ENCODE results near the gene RPL10A.

RPL10A gene

DNA sequence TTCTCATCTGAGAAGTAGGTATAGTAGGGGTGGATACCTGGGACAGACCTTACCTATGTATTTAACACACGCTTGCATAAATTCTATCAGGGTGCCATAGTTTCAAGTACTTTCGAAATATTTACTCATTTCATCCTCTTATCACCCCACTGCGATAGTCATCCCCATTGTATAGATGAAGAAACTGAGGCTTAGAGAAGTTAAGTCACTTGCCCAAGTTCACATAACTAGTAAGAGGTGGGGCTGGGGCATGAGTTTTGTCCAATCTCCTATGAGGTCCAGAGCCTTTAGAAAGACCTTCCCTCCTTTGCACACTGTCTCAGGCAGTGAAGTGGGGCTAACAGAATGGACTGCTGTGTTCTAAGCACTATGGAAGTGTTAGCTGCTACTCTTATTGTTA lies 38.3 kb downstream of the RPL10A start:
- H2AFZ ChIP-seq (ENCODE audit: low read depth, low read length) = no peak overlapping the region
- no peak overlapping the region for H3K27ac ChIP-seq (ENCODE audit: low read length)
- no peak for TF ChIP-seq EZH2 (IDR thresholded peaks at IDR 0.05; ENCODE audit: borderline replicate concordance, low read depth, low read length, severe bottlenecking)
- TF ChIP-seq, protein P1, sequence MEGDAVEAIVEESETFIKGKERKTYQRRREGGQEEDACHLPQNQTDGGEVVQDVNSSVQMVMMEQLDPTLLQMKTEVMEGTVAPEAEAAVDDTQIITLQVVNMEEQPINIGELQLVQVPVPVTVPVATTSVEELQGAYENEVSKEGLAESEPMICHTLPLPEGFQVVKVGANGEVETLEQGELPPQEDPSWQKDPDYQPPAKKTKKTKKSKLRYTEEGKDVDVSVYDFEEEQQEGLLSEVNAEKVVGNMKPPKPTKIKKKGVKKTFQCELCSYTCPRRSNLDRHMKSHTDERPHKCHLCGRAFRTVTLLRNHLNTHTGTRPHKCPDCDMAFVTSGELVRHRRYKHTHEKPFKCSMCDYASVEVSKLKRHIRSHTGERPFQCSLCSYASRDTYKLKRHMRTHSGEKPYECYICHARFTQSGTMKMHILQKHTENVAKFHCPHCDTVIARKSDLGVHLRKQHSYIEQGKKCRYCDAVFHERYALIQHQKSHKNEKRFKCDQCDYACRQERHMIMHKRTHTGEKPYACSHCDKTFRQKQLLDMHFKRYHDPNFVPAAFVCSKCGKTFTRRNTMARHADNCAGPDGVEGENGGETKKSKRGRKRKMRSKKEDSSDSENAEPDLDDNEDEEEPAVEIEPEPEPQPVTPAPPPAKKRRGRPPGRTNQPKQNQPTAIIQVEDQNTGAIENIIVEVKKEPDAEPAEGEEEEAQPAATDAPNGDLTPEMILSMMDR (IDR thresholded peaks at IDR 0.05; ENCODE audit: borderline replicate concordance, extremely low read depth, low read length, poor library complexity, severe bottlenecking) = no peak
- H3K4me1 ChIP-seq (ENCODE audit: insufficient read depth, low read length) = no peaks in the 10 kb centered on the region
- ATAC-seq (ENCODE audit: insufficient read depth, low read depth) (no peak), DNase-seq (no peak)
- H3K4me2 ChIP-seq (ENCODE audit: insufficient read depth, low read length) = no peak overlapping the region
- no peaks in the 10 kb centered on the region for H3K9me3 ChIP-seq (ENCODE audit: insufficient read depth, low read length, severe bottlenecking)
- H4K20me1 ChIP-seq (ENCODE audit: insufficient read depth, low read length) = no peaks in the 10 kb centered on the region
- no peak overlapping the region for H3K4me3 ChIP-seq (ENCODE audit: low read depth in 1 of 2, low read length in 2 of 2)
- H3K27me3 ChIP-seq (ENCODE audit: insufficient read depth, low read length, poor library complexity) = peaks cover 9% of the 10 kb centered on the region
- H3K9ac ChIP-seq (ENCODE audit: low read depth, low read length) = no peak overlapping the region
- H3K36me3 ChIP-seq (ENCODE audit: insufficient read depth, low read length) = no peaks in the 10 kb centered on the region
- H3K79me2 ChIP-seq (ENCODE audit: insufficient read depth, low read length) = no peaks in the 10 kb centered on the region

DNA sequence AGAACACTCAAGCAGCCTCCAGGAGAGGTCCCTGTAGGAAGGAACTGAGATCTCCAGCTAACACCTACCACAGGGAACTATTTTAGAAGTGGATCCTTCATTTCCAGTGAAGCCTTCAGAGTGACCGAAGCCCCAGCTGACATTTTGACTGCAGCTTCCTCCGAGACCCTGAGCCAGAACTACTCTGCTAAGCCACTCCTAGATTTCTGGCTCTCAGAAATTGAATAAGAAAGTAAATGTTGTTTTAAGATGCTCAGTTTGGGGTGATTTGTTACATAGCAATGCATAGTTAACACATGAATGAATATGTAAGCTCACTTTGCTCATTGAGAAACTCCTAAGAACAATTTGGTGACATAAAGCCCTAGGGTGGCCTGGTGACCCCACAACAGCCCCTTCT lies 39.0 kb downstream of the RPL10A start:
- Histone ChIP-seq H2AFZ (ENCODE audit: low read depth, low read length) (no peak overlapping the region), H3K9me3 (ENCODE audit: insufficient read depth, low read length, severe bottlenecking) (no peaks in the 10 kb centered on the region), H3K27me3 (ENCODE audit: insufficient read depth, low read length, poor library complexity) (peaks cover 9% of the 10 kb centered on the region), H3K4me2 (ENCODE audit: insufficient read depth, low read length) (no peak overlapping the region), H3K79me2 (ENCODE audit: insufficient read depth, low read length) (no peaks in the 10 kb centered on the region), H3K4me1 (ENCODE audit: insufficient read depth, low read length) (no peaks in the 10 kb centered on the region), H3K36me3 (ENCODE audit: insufficient read depth, low read length) (no peaks in the 10 kb centered on the region), H3K4me3 (ENCODE audit: low read depth in 1 of 2, low read length in 2 of 2) (no peak overlapping the region), H3K27ac (ENCODE audit: low read length) (no peak overlapping the region), H3K9ac (ENCODE audit: low read depth, low read length) (no peak overlapping the region), H4K20me1 (ENCODE audit: insufficient read depth, low read length) (no peaks in the 10 kb centered on the region)
- ATAC-seq (ENCODE audit: insufficient read depth, low read depth) (no peak), DNase-seq (no peak)
- TF ChIP-seq EZH2 (IDR thresholded peaks at IDR 0.05; ENCODE audit: borderline replicate concordance, low read depth, low read length, severe bottlenecking) = no peak
- TF ChIP-seq, protein P1 (IDR thresholded peaks at IDR 0.05; ENCODE audit: borderline replicate concordance, extremely low read depth, low read length, poor library complexity, severe bottlenecking) = no peak

DNA sequence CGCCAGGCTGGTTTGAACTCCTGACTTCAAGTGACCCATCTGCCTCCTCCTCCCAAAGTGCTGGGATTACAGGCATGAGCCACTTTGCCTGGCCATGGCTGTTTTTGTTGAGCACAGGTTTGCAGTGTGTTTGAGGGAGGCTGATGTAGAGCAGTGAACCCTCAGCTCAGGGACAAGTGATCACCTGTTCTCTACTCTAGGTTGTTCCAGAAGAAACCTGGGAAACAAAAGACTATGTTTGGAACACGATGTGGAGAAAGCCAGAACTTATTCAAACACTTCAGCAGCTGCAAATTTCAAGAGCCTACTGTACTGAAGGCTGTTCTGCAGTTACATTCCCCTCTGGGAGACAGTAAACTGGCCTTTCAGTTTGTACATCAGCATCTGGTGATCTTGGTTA lies 39.8 kb downstream of the RPL10A start:
- Histone ChIP-seq H3K4me1 (ENCODE audit: insufficient read depth, low read length) (no peaks in the 10 kb centered on the region), H3K9me3 (ENCODE audit: insufficient read depth, low read length, severe bottlenecking) (no peaks in the 10 kb centered on the region), H3K27ac (ENCODE audit: low read length) (no peak overlapping the region), H3K36me3 (ENCODE audit: insufficient read depth, low read length) (no peaks in the 10 kb centered on the region), H2AFZ (ENCODE audit: low read depth, low read length) (no peak overlapping the region), H3K4me2 (ENCODE audit: insufficient read depth, low read length) (no peak overlapping the region), H3K79me2 (ENCODE audit: insufficient read depth, low read length) (no peaks in the 10 kb centered on the region), H3K9ac (ENCODE audit: low read depth, low read length) (no peak overlapping the region), H4K20me1 (ENCODE audit: insufficient read depth, low read length) (no peaks in the 10 kb centered on the region), H3K4me3 (ENCODE audit: low read depth in 1 of 2, low read length in 2 of 2) (no peak overlapping the region), H3K27me3 (ENCODE audit: insufficient read depth, low read length, poor library complexity) (peaks cover 9% of the 10 kb centered on the region)
- ATAC-seq (ENCODE audit: insufficient read depth, low read depth) (no peak), DNase-seq (no peak)
- TF ChIP-seq EZH2 (IDR thresholded peaks at IDR 0.05; ENCODE audit: borderline replicate concordance, low read depth, low read length, severe bottlenecking) = no peak
- TF ChIP-seq, protein P1 (IDR thresholded peaks at IDR 0.05; ENCODE audit: borderline replicate concordance, extremely low read depth, low read length, poor library complexity, severe bottlenecking) = no peak

DNA sequence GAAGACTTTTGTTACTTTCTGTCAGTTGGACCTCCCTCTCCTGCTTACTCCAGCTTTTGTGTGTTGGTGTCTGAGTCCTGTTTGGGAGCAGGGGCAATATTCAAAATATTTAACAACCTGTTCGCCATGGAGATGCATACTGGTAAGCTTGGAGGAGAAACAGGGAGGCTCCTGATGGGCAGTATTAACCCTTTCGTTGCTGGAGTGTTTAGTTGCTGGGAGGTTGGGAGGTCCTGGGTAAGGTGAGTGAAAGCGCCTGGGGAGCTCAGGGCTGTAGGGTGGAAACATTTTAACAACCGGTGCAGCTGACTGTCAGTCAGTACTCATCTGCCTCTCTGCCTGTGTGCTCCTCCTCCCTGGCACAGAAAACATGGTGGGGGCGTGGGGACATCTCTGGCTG lies 40.3 kb downstream of the RPL10A start:
- Histone ChIP-seq H3K4me1 (ENCODE audit: insufficient read depth, low read length) (no peaks in the 10 kb centered on the region), H3K9me3 (ENCODE audit: insufficient read depth, low read length, severe bottlenecking) (no peaks in the 10 kb centered on the region), H4K20me1 (ENCODE audit: insufficient read depth, low read length) (no peaks in the 10 kb centered on the region), H2AFZ (ENCODE audit: low read depth, low read length) (no peak overlapping the region), H3K4me3 (ENCODE audit: low read depth in 1 of 2, low read length in 2 of 2) (no peak overlapping the region), H3K36me3 (ENCODE audit: insufficient read depth, low read length) (no peaks in the 10 kb centered on the region), H3K27me3 (ENCODE audit: insufficient read depth, low read length, poor library complexity) (peaks cover 9% of the 10 kb centered on the region), H3K27ac (ENCODE audit: low read length) (no peak overlapping the region), H3K4me2 (ENCODE audit: insufficient read depth, low read length) (no peak overlapping the region), H3K9ac (ENCODE audit: low read depth, low read length) (no peak overlapping the region), H3K79me2 (ENCODE audit: insufficient read depth, low read length) (no peaks in the 10 kb centered on the region)
- TF ChIP-seq, protein P1 (IDR thresholded peaks at IDR 0.05; ENCODE audit: borderline replicate concordance, extremely low read depth, low read length, poor library complexity, severe bottlenecking) = no peak
- no peak for TF ChIP-seq EZH2 (IDR thresholded peaks at IDR 0.05; ENCODE audit: borderline replicate concordance, low read depth, low read length, severe bottlenecking)
- ATAC-seq (ENCODE audit: insufficient read depth, low read depth) = no peak
- DNase-seq = no peak
